Mesendoderm (in vitro differentiated cells): Measurements from ENCODE around the gene ARFIP2.

Source experiments
- DNase-seq: peaks from one replicate; pipeline ENCODE4 v3.0.0; 2013
- H2AK5ac ChIP-seq: 2 replicates; pipeline ENCODE4 v1.6.1; 2013; ENCODE audit warnings: low read length, inconsistent platforms
- H2BK120ac ChIP-seq: 2 replicates; pipeline ENCODE4 v1.6.1; 2013; ENCODE audit warnings: low read depth, mild to moderate bottlenecking, low read length, moderate library complexity, mixed read lengths
- H2BK15ac ChIP-seq: replicated peaks from 2 replicates; pipeline ENCODE4 v1.6.1; 2013; ENCODE audit warnings: low read depth, mild to moderate bottlenecking, moderate library complexity
- H2BK5ac ChIP-seq: 2 replicates; pipeline ENCODE4 v1.6.1; 2013; ENCODE audit warnings: low read length, inconsistent platforms
- H3K18ac ChIP-seq: 2 replicates; pipeline ENCODE4 v1.6.1; 2013; ENCODE audit warnings: mild to moderate bottlenecking, low read length, mixed read lengths
- H3K23ac ChIP-seq: one replicate; pipeline ENCODE4 v1.6.1; 2013; ENCODE audit warnings: low read length
- H3K27ac ChIP-seq: 2 replicates; pipeline ENCODE4 v1.5.1; 2013; ENCODE audit warnings: low read depth, mild to moderate bottlenecking, inconsistent platforms, low read length, moderate library complexity
- H3K27me3 ChIP-seq: 2 replicates; pipeline ENCODE4 v1.6.1; 2013; ENCODE audit warnings: low read length, control low read depth, mild to moderate bottlenecking, inconsistent platforms; ENCODE audit not compliant: insufficient read depth, poor library complexity
- H3K36me3 ChIP-seq: 2 replicates; pipeline ENCODE4 v1.6.1; 2013; ENCODE audit warnings: low read length, inconsistent platforms; ENCODE audit not compliant: control insufficient read depth, insufficient read depth
- H3K4ac ChIP-seq: one replicate; pipeline ENCODE4 v1.6.1; 2013; ENCODE audit warnings: low read depth, mild to moderate bottlenecking, low read length, moderate library complexity
- H3K4me1 ChIP-seq: 2 replicates; pipeline ENCODE4 v1.6.1; 2013; ENCODE audit warnings: low read depth, low read length, inconsistent platforms; ENCODE audit not compliant: control insufficient read depth
- H3K4me2 ChIP-seq: 2 replicates; pipeline ENCODE4 v1.6.1; 2013; ENCODE audit warnings: low read length
- H3K4me3 ChIP-seq: 2 replicates; pipeline ENCODE4 v1.5.1; 2013; ENCODE audit warnings: mild to moderate bottlenecking, low read length
- H3K56ac ChIP-seq: one replicate; pipeline ENCODE4 v1.6.1; 2013; ENCODE audit warnings: low read length
- H3K79me1 ChIP-seq: 2 replicates; pipeline ENCODE4 v1.6.1; 2013; ENCODE audit warnings: low read length, inconsistent platforms
- H3K79me2 ChIP-seq: 2 replicates; pipeline ENCODE4 v1.6.1; 2013; ENCODE audit warnings: mild to moderate bottlenecking, low read length; ENCODE audit not compliant: control insufficient read depth, insufficient read depth
- H3K9ac ChIP-seq: 2 replicates; pipeline ENCODE4 v1.6.1; 2013; ENCODE audit warnings: low read length, inconsistent platforms
- H4K5ac ChIP-seq: one replicate; pipeline ENCODE4 v1.6.1; 2013; ENCODE audit warnings: low read length
- H4K8ac ChIP-seq: one replicate; pipeline ENCODE4 v1.6.1; 2013; ENCODE audit warnings: low read depth, mild to moderate bottlenecking, control low read depth, low read length, moderate library complexity
- WGBS: extraction: QIAGEN DNeasy Blood & Tissue Kit; methylation state at CpG from one replicate; pipeline ENCODE4 v1.1.7; 2013; ENCODE audit warnings: low lambda C conversion rate, missing lambda C conversion rate; ENCODE audit not compliant: insufficient coverage; ENCODE audit errors: extremely low coverage; 5-methylcytosine and 5-hydroxymethylcytosine counted together

The ARFIP2 gene

DNA sequence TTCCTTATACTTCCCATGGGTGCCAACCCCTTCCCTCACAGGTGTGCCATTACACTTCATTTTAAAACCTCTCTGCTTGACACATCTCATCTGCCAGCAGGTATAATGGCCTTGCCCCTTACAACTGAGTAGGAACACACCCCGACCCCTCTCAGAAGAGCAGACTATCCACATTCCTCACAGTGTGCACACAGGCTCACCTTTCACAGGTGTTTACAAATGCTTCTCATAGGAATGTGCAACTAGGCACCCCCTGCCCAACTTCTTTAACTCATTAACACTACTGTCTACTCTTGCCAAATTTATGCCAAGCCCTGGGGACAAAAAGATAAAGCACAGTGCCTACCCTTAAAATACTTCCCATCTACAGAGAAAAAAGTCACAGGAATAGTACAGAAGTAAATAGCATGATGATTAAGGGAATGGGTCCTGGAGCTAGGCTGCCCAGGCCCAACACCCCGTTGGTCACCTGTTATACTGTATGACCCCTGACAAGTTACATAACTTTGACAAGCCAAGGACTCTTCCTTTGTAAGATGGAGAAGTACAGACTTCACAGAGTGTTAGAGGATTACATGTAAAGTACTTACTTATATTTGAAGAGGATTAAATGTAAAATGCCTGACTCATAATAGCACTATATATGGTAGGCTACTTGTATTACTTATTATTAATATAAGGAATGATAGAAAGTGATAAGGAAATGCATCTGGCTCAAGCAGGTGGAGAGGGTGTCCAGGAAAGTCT is 22.6 kb downstream of the ARFIP2 start:
- no peaks in the 10 kb centered on the region for H3K79me2 ChIP-seq
- H3K36me3 ChIP-seq: no peaks in the 10 kb centered on the region
- no peak overlapping the region for H3K23ac ChIP-seq
- no peak overlapping the region for H3K18ac ChIP-seq
- H3K56ac ChIP-seq: no peak overlapping the region
- H3K9ac ChIP-seq: no peak overlapping the region
- no peaks in the 10 kb centered on the region for H3K4me1 ChIP-seq
- no peak overlapping the region for H2BK15ac ChIP-seq
- WGBS: no CpG with 5 or more reads among the region's 2 CpGs
- H3K27me3 ChIP-seq: no peaks in the 10 kb centered on the region
- H4K5ac ChIP-seq: no peak overlapping the region
- H3K79me1 ChIP-seq: no peaks in the 10 kb centered on the region
- H3K4ac ChIP-seq: no peak overlapping the region
- no peak overlapping the region for H2BK120ac ChIP-seq
- no peak overlapping the region for H3K27ac ChIP-seq
- no peak overlapping the region for H2BK5ac ChIP-seq
- H3K4me3 ChIP-seq: no peak overlapping the region
- no peak for DNase-seq
- no peak overlapping the region for H4K8ac ChIP-seq
- no peak overlapping the region for H3K4me2 ChIP-seq
- H2AK5ac ChIP-seq: no peak overlapping the region

DNA sequence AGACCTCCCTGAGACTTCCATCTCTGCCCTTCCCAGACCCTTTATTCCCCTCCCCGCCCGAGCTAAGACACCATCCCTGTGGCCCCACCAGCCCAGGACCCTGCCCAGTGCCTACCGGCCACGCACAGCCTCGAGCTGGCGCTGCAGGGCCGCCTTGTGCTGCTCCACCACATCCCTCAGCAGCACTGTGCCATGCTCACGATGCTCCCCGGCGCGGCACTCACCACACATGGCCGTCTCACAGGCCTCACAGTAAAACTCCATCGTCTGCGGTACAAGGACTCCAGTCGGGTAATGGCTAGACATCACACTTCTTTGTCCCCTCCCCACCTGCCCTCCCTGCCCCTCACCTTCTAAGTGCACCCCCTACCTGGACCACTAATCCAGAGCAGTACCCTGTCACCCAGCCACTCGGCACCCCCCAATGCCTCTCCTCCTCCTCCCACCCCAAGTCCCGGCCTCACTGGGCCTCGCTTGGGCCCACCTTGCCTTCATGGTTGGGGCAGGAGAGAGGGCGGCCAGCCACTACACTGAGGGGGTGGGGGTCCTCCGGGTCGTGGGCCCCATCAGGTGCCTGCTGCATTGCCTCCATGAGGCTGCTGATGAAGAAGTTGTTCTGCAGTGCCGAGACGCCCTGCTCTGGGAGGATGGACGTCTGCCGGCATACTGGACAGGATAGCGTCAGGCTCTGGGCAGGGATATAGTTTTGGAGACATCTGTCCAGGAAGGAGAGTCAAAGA is 23.4 kb downstream of the ARFIP2 start:
- Histone ChIP-seq H3K4me1 (no peaks in the 10 kb centered on the region), H3K27ac (no peak overlapping the region), H3K4me3 (no peak overlapping the region), H4K8ac (no peak overlapping the region), H2BK5ac (no peak overlapping the region), H3K4me2 (no peak overlapping the region), H3K18ac (no peak overlapping the region), H4K5ac (no peak overlapping the region), H3K27me3 (no peaks in the 10 kb centered on the region), H3K23ac (no peak overlapping the region), H3K4ac (no peak overlapping the region), H3K79me2 (no peaks in the 10 kb centered on the region), H3K56ac (no peak overlapping the region), H3K79me1 (no peaks in the 10 kb centered on the region), H2AK5ac (no peak overlapping the region), H3K9ac (no peak overlapping the region), H2BK15ac (no peak overlapping the region), H2BK120ac (no peak overlapping the region), H3K36me3 (no peaks in the 10 kb centered on the region)
- DNase-seq: no peak
- WGBS: no CpG with 5 or more reads among the region's 26 CpGs

DNA sequence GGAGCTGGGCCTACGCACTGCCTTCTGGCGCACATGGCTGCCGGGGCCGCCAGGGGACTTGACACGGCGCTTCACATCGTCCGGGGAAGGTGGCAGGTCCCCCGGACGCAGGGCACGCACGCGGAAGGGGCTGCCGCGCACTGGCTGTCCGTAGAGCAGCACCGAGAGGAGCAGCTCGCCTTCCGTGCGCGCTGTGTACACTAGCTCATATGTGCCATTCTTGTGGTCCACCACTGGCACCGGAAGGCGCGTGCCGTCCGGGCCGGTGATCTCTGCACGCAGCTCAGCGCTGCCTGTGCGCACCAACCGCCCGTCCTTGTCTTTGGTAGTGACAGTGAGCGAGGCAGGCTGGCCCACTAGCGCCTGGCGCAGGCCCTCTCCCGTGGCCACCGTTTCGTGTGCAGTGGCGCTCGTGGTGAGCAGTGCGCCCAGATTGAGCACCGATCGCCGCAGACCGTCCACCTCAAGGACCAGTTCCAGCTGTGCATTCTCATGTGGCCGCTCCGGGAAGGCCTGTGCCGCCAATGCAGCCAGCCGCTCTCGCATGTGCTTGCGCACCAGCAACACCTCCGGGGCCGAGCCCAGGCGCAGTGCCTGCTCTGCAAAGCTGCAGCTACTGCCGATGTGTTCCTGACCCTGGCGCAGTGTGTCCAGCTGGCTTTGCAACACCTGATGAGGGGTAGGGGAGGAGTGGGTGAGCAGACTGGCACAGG is 24.6 kb downstream of the ARFIP2 start:
- Histone ChIP-seq H3K27ac (no peak overlapping the region), H3K79me2 (no peaks in the 10 kb centered on the region), H3K27me3 (no peaks in the 10 kb centered on the region), H2BK120ac (no peak overlapping the region), H3K4me3 (no peak overlapping the region), H3K23ac (no peak overlapping the region), H3K79me1 (no peaks in the 10 kb centered on the region), H3K36me3 (no peaks in the 10 kb centered on the region), H4K8ac (no peak overlapping the region), H2BK15ac (no peak overlapping the region), H3K18ac (no peak overlapping the region), H2AK5ac (no peak overlapping the region), H3K9ac (no peak overlapping the region), H3K4ac (no peak overlapping the region), H2BK5ac (no peak overlapping the region), H4K5ac (no peak overlapping the region), H3K56ac (no peak overlapping the region), H3K4me1 (no peaks in the 10 kb centered on the region), H3K4me2 (no peak overlapping the region)
- DNase-seq: no peak
- no CpG with 5 or more reads among the region's 56 CpGs for WGBS

DNA sequence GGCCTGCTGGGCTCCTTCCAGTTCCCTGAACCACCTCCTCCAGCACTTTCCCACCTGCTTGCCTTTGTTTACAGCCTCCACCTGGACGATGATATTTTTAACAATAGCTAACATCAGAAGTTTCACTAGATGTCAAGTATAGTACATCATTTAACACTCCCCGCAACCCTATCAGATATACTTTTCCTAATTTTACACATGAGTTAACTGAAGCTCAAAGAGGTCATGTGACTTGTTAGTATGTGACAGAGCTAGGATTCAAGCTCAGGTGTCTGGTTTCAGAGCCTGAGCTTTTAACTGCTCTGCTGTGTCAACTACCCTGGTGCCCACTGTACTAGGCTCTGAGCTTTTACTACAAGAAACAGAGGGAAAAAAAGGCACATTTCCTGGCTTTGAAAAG is 26.1 kb downstream of the ARFIP2 start:
- DNase-seq: no peak
- Histone ChIP-seq H3K23ac (no peak overlapping the region), H3K56ac (no peak overlapping the region), H4K8ac (no peak overlapping the region), H3K4me1 (no peaks in the 10 kb centered on the region), H3K79me2 (no peaks in the 10 kb centered on the region), H3K18ac (no peak overlapping the region), H3K27ac (no peak overlapping the region), H2BK120ac (no peak overlapping the region), H2AK5ac (no peak overlapping the region), H2BK15ac (no peak overlapping the region), H3K36me3 (peaks cover 1% of the 10 kb centered on the region), H3K4me3 (no peak overlapping the region), H4K5ac (no peak overlapping the region), H3K4me2 (no peak overlapping the region), H3K9ac (no peak overlapping the region), H2BK5ac (no peak overlapping the region), H3K27me3 (no peaks in the 10 kb centered on the region), H3K79me1 (no peaks in the 10 kb centered on the region), H3K4ac (no peak overlapping the region)
- WGBS: no CpG with 5 or more reads among the region's 2 CpGs

DNA sequence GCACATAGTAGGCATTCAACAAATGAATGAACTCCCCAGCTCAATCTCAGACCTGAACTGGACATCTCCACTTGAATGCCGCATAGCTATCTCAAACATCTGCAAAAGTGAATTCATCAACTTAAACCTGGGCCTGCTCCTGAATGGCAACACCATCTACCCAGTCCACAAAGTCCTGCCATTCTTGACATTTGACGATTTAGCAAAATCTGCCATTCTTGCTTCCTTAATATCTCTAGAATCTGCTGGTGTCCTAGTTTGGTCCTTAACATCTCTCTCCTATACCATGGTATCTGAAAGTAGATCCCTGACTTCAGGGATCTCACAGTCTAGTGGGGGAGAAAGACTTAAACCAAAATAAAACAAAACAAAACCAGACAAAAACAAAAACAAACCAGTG is 28.0 kb downstream of the ARFIP2 start:
- no peak overlapping the region for H3K23ac ChIP-seq
- H4K5ac ChIP-seq: no peak overlapping the region
- H2BK15ac ChIP-seq: no peak overlapping the region
- H3K18ac ChIP-seq: no peak overlapping the region
- H2BK5ac ChIP-seq: no peak overlapping the region
- peaks cover 1% of the 10 kb centered on the region for H3K36me3 ChIP-seq
- no peaks in the 10 kb centered on the region for H3K79me1 ChIP-seq
- no peak for DNase-seq
- WGBS: no CpG with 5 or more reads among the region's 2 CpGs
- no peaks in the 10 kb centered on the region for H3K27me3 ChIP-seq
- no peak overlapping the region for H2BK120ac ChIP-seq
- no peak overlapping the region for H3K56ac ChIP-seq
- H4K8ac ChIP-seq: no peak overlapping the region
- no peak overlapping the region for H3K4me2 ChIP-seq
- no peak overlapping the region for H3K4ac ChIP-seq
- H3K4me1 ChIP-seq: no peaks in the 10 kb centered on the region
- no peak overlapping the region for H2AK5ac ChIP-seq
- H3K79me2 ChIP-seq: no peaks in the 10 kb centered on the region
- H3K27ac ChIP-seq: no peak overlapping the region
- no peak overlapping the region for H3K4me3 ChIP-seq
- no peak overlapping the region for H3K9ac ChIP-seq
